ENCODE measurements around the gene MSRB3.

MSRB3 gene

GRCh38 chr12:65326616-65327015 is 48.1 kb downstream of the MSRB3 start:
- no peak overlapping the region for H3K4me3 ChIP-seq (ENCODE audit: low read depth, low read length)
- TF ChIP-seq, protein P1, sequence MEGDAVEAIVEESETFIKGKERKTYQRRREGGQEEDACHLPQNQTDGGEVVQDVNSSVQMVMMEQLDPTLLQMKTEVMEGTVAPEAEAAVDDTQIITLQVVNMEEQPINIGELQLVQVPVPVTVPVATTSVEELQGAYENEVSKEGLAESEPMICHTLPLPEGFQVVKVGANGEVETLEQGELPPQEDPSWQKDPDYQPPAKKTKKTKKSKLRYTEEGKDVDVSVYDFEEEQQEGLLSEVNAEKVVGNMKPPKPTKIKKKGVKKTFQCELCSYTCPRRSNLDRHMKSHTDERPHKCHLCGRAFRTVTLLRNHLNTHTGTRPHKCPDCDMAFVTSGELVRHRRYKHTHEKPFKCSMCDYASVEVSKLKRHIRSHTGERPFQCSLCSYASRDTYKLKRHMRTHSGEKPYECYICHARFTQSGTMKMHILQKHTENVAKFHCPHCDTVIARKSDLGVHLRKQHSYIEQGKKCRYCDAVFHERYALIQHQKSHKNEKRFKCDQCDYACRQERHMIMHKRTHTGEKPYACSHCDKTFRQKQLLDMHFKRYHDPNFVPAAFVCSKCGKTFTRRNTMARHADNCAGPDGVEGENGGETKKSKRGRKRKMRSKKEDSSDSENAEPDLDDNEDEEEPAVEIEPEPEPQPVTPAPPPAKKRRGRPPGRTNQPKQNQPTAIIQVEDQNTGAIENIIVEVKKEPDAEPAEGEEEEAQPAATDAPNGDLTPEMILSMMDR (IDR thresholded peaks at IDR 0.05; ENCODE audit: low read depth, low read length) = no peak

- peak overlapping the region; percentile 30 for H3K4me3 ChIP-seq (ENCODE audit: low read depth, low read length)
- TF ChIP-seq, protein P1 (IDR thresholded peaks at IDR 0.05; ENCODE audit: low read depth, low read length) = no peak
Observed at GRCh38 chr12:65327207-65328076, 49.0 kb downstream of the MSRB3 start.

- TF ChIP-seq, protein P1 (IDR thresholded peaks at IDR 0.05; ENCODE audit: low read depth, low read length) = no peak
Observed at GRCh38 chr12:65329721-65330120, 51.2 kb downstream of the MSRB3 start.

DNA sequence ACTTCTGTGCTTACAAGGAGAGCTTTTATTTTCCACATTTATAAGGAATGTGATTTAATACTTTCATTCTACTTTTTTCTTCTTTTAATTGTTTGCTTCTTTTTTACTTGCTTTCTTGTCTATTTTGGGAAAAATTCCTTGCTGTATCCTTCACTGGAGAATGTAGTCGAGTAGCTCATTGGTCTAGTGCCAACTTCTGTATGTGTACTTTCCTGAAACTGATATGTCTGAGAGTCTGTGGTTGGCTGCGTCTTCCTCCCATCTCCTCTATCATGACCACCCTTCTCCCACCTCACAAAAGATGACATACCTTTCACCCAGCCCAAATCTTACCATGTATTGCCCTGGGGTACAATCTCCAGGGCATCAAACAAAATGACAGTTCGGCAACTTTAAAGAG is 51.8 kb downstream of the MSRB3 start:
- TF ChIP-seq, protein P1 (IDR thresholded peaks at IDR 0.05; ENCODE audit: low read depth, low read length) = no peak
- H3K4me3 ChIP-seq (ENCODE audit: low read depth, low read length) = no peak overlapping the region

More at GRCh38 chr12:65329721-65330120, 51.2 kb downstream of the MSRB3 start:
- H3K4me3 ChIP-seq (ENCODE audit: low read depth, low read length) = no peak overlapping the region

DNA sequence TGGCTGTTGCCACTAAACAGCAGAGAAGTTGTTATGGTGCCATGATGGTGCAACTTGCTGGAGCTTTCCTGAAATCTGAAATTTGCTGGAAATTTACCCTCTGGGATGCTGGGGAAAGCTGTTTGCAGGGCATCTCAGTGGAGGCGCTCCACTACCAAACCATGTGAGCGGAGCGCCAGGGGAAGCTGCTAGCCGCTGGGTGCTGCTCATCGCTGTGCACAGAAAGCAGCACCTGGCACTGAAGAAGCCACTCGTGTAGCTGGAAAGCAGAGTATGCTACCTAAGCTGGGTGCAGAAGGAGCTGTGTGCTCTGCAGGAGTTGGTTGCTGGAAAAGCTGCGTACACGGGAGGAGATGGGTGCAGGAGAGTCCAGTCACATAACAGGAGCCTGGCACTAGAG is 53.0 kb downstream of the MSRB3 start:
- H3K4me3 ChIP-seq (ENCODE audit: low read depth, low read length) = no peak overlapping the region
- TF ChIP-seq, protein P1 (IDR thresholded peaks at IDR 0.05; ENCODE audit: low read depth, low read length) = no peak

- TF ChIP-seq, protein P1 (IDR thresholded peaks at IDR 0.05; ENCODE audit: low read depth, low read length) = no peak
- H3K4me3 ChIP-seq (ENCODE audit: low read depth, low read length) = no peak overlapping the region
Observed at GRCh38 chr12:65333649-65334048, 55.2 kb downstream of the MSRB3 start.

DNA sequence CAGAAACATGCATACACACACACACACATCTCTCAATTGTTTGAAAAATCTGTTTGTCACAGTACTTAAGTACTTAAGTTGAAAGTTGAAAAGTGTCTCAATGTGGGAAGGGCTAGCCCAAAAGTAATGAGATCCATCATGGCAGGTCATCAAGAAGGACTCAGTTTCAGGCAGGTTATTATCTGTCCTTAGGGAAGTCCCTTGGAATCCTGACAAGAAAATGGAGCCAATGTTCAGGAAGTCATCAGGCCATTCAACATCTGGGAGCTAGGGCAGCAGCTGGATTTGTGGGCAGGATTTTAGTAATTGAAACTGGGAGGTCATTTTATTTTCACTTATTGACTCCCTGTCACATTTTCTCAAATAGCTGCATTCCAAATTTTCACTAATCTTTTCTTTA is 56.0 kb downstream of the MSRB3 start:
- TF ChIP-seq, protein P1 (IDR thresholded peaks at IDR 0.05; ENCODE audit: low read depth, low read length) = no peak
- no peak overlapping the region for H3K4me3 ChIP-seq (ENCODE audit: low read depth, low read length)

Data from WI38 (cell line).